SK-N-SH (cell line): ENCODE results near the gene NRG3. TPM values are rescaled to one million over a fixed set of nuclear protein-coding genes. Genes with fewer than 3 reads are reported as not detected.

Experiments used
- CTCF ChIA-PET: fragments of 300-600, 350-600 bp; formaldehyde crosslinking; extraction: SDS; loops from one replicate; lab custom pipeline; 2021; lab: Yijun Ruan, JAX
- POLR2A ChIA-PET: fragments of 350-600 bp; sonication (Branson Sonifier 250); formaldehyde crosslinking; extraction: SDS; loops from one replicate; lab custom pipeline; 2020; ENCODE audit warnings: antibody characterized with exemption, inconsistent platforms; lab: Yijun Ruan, JAX
- DNase-seq: peaks from one replicate; pipeline ENCODE4 v3.0.0; 2012
- H2AFZ ChIP-seq: fragments of 200-600 bp; sonication (generic); 2 replicates; pipeline ENCODE4 v1.8.1; 2016; ENCODE audit warnings: antibody characterized with exemption, mild to moderate bottlenecking, low read depth
- H3F3A ChIP-seq: fragments of 200-600 bp; sonication (generic); replicated peaks from 2 replicates; pipeline ENCODE3; 2016; ENCODE audit warnings: antibody characterized with exemption, mild to moderate bottlenecking; ENCODE audit not compliant: insufficient read depth
- H3K27ac ChIP-seq, 2 experiments: fragments of 200-500 bp in 1 of 2; fragments of 200-600 bp in 1 of 2; sonication (Bioruptor generic) in 1 of 2; sonication (generic), shearing (Covaris generic) in 1 of 2; 2 replicates each; pipeline versions ENCODE4 v1.5.1 to v1.6.1; 2014 to 2016; ENCODE audit warnings: low read depth in 2 of 2, inconsistent platforms in 1 of 2, low read length in 1 of 2, mild to moderate bottlenecking in 1 of 2, mixed read lengths in 1 of 2
- H3K27me3 ChIP-seq: fragments of 200-600 bp; sonication (generic), shearing (Covaris generic); 2 replicates; pipeline ENCODE4 v1.6.1; 2016; ENCODE audit warnings: mixed run types; ENCODE audit not compliant: insufficient read depth
- H3K36me3 ChIP-seq, 2 experiments: fragments of 200-500 bp in 1 of 2; fragments of 200-600 bp in 1 of 2; sonication (Bioruptor generic) in 1 of 2; sonication (generic) in 1 of 2; replicated peaks in 1 of 2; 2 replicates each; pipeline versions ENCODE3 to v1.5.1; 2014 to 2016; ENCODE audit warnings: low read length in 1 of 2, mild to moderate bottlenecking in 1 of 2; ENCODE audit not compliant: insufficient read depth in 2 of 2, control insufficient read depth in 1 of 2
- H3K4me1 ChIP-seq, 2 experiments: fragments of 200-500 bp in 1 of 2; fragments of 200-600 bp in 1 of 2; sonication (Bioruptor generic) in 1 of 2; sonication (generic), shearing (Covaris generic) in 1 of 2; 2 replicates each; pipeline versions ENCODE4 v1.5.1 to v1.6.1; 2014 to 2016; ENCODE audit warnings: low read depth in 1 of 2, low read length in 1 of 2, mixed run types in 1 of 2; ENCODE audit not compliant: insufficient read depth in 2 of 2, control insufficient read depth in 1 of 2
- H3K4me2 ChIP-seq: fragments of 200-600 bp; sonication (generic), shearing (Covaris generic); 2 replicates; pipeline ENCODE4 v1.6.1; 2017; ENCODE audit warnings: mixed run types
- H3K4me3 ChIP-seq, 2 experiments: fragments of 200-500 bp in 1 of 2; fragments of 200-600 bp in 1 of 2; sonication (Bioruptor generic) in 1 of 2; sonication (generic), shearing (Covaris generic) in 1 of 2; 2 replicates each; pipeline versions ENCODE4 v1.5.1 to v1.8.1; 2014 to 2016; ENCODE audit warnings: low read depth in 2 of 2, inconsistent platforms in 1 of 2, low read length in 1 of 2, mild to moderate bottlenecking in 1 of 2, mixed read lengths in 1 of 2, moderate library complexity in 1 of 2
- H3K79me2 ChIP-seq: fragments of 200-600 bp; sonication (generic); 2 replicates; pipeline ENCODE4 v1.8.1; 2017; ENCODE audit warnings: mild to moderate bottlenecking; ENCODE audit not compliant: insufficient read depth
- H3K9ac ChIP-seq: fragments of 200-600 bp; sonication (generic); 2 replicates; pipeline ENCODE4 v1.6.1; 2017; ENCODE audit warnings: mixed run types
- H3K9me2 ChIP-seq: fragments of 200-600 bp; sonication (generic); 2 replicates; pipeline ENCODE4 v1.6.1; 2017; ENCODE audit warnings: mixed run types
- H3K9me3 ChIP-seq: fragments of 200-600 bp; sonication (generic); 2 replicates; pipeline ENCODE4 v1.6.1; 2017; ENCODE audit warnings: mixed run types, mild to moderate bottlenecking, moderate library complexity
- H4K20me1 ChIP-seq: fragments of 200-600 bp; sonication (generic); 2 replicates; pipeline ENCODE4 v1.6.1; 2017; ENCODE audit warnings: mild to moderate bottlenecking, mixed run types; ENCODE audit not compliant: insufficient read depth
- EP300 ChIP-seq, 2 experiments: IDR thresholded peaks; 2 replicates each; pipeline versions ENCODE4 v1.4.0 to v1.6.1; 2012; ENCODE audit warnings: borderline replicate concordance in 1 of 2, low read depth in 1 of 2, low read length in 1 of 2
- GABPA ChIP-seq: IDR thresholded peaks from 2 replicates; pipeline ENCODE4 v1.4.0; 2012; ENCODE audit warnings: low read depth, mild to moderate bottlenecking
- JUND ChIP-seq: IDR thresholded peaks from 2 replicates; pipeline ENCODE4 v1.4.0; 2012
- MAX ChIP-seq: IDR thresholded peaks from 2 replicates; pipeline ENCODE4 v1.4.0; 2012; ENCODE audit warnings: low read depth
- MEF2A ChIP-seq: IDR thresholded peaks from 2 replicates; pipeline ENCODE4 v1.4.0; 2012; ENCODE audit warnings: low read depth, borderline replicate concordance
- NRF1 ChIP-seq: IDR thresholded peaks from 2 replicates; pipeline ENCODE4 v1.6.1; 2012; ENCODE audit warnings: low read depth, mild to moderate bottlenecking, low read length
- PBX3 ChIP-seq: IDR thresholded peaks from 2 replicates; pipeline ENCODE4; 2012
- POLR2AphosphoS5 ChIP-seq: IDR thresholded peaks from 2 replicates; pipeline ENCODE4 v1.6.1; 2012; ENCODE audit warnings: low read depth, low read length
- REST ChIP-seq: IDR thresholded peaks from 2 replicates; pipeline ENCODE4 v1.6.1; 2012; ENCODE audit warnings: mild to moderate bottlenecking, low read depth, low read length, moderate library complexity
- RFX5 ChIP-seq: IDR thresholded peaks from 2 replicates; pipeline ENCODE4 v1.6.1; 2012; ENCODE audit warnings: mild to moderate bottlenecking, improper control_type of control experiment, low read length
- RXRA ChIP-seq: IDR thresholded peaks from 2 replicates; pipeline ENCODE4 v1.4.0; 2012; ENCODE audit warnings: low read depth, mild to moderate bottlenecking, borderline replicate concordance
- SIN3A ChIP-seq: IDR thresholded peaks from 2 replicates; pipeline ENCODE4 v1.6.1; 2012; ENCODE audit warnings: low read depth, mild to moderate bottlenecking, low read length, moderate library complexity, borderline replicate concordance
- SMC3 ChIP-seq: IDR thresholded peaks from 2 replicates; pipeline ENCODE4 v1.6.1; 2012; ENCODE audit warnings: low read depth, low read length, improper control_type of control experiment
- TAF1 ChIP-seq: IDR thresholded peaks from 2 replicates; pipeline ENCODE4 v1.6.1; 2012; ENCODE audit warnings: low read depth, mild to moderate bottlenecking, low read length, moderate library complexity, borderline replicate concordance
- TCF12 ChIP-seq: IDR thresholded peaks from 2 replicates; pipeline ENCODE4 v1.4.0; 2012
- TEAD4 ChIP-seq: IDR thresholded peaks from 2 replicates; pipeline ENCODE4 v1.4.0; 2012; ENCODE audit warnings: mild to moderate bottlenecking, borderline replicate concordance; ENCODE audit not compliant: insufficient read depth
- USF2 ChIP-seq: fragments of 150-350 bp; IDR thresholded peaks from 2 replicates; pipeline ENCODE4 v1.6.1; 2017; ENCODE audit warnings: antibody characterized with exemption, low read length, low read depth, borderline replicate concordance
- WGBS: methylation state at CpG from one replicate; pipeline ENCODE4 v1.1.6; 2017; ENCODE audit warnings: low lambda C conversion rate; 5-methylcytosine and 5-hydroxymethylcytosine counted together
- polyA plus RNA-seq, 3 experiments: library from polyadenylated mRNA; depleted of rRNA; stranded (reverse); fragments of >200 nt; gene quantifications; 2 replicates each; pipeline ENCODE4 v1.2.3, GENCODE V29; 2012
- TF ChIP-seq, protein P1 (sequence below): fragments of 150-350 bp; IDR thresholded peaks from 2 replicates; pipeline ENCODE4 v1.6.1; 2016; ENCODE audit warnings: mild to moderate bottlenecking, low read depth, low read length

NRG3 gene
- polyA plus RNA-seq, 1 of the 3 experiments (the other 2 are of a cell fraction) = 0.03 TPM

- Histone ChIP-seq H3K4me1 (no peaks in the 10 kb centered on the region), H4K20me1 (no peaks in the 10 kb centered on the region), H3K9me2 (no peaks in the 10 kb centered on the region), H3F3A (no peaks in the 10 kb centered on the region), H3K27me3 (no peaks in the 10 kb centered on the region), H3K27ac (no peak overlapping the region), H3K9me3 (no peaks in the 10 kb centered on the region), H3K79me2 (no peaks in the 10 kb centered on the region), H3K9ac (no peak overlapping the region), H3K4me2 (no peak overlapping the region), H3K36me3 (no peaks in the 10 kb centered on the region), H3K4me3 (no peak overlapping the region), H2AFZ (no peak overlapping the region)
- WGBS = 58% methylated on average over 1 of the region's 1 CpG
- POLR2A ChIA-PET = no interaction called here
- DNase-seq = no peak
- CTCF ChIA-PET = no interaction called here
- TF ChIP-seq MEF2A (no peak), POLR2AphosphoS5 (no peak), SIN3A (no peak), USF2 (no peak), RXRA (no peak), RFX5 (no peak), REST (no peak), EP300 (IDR thresholded peaks at IDR 0.05; ENCODE audit: borderline replicate concordance in 1 of 2, low read depth in 1 of 2, low read length in 1 of 2) (no peak), PBX3 (no peak), TCF12 (no peak), JUND (no peak), TEAD4 (no peak), TAF1 (no peak), GABPA (no peak), MAX (no peak), SMC3 (no peak), NRF1 (no peak)
- TF ChIP-seq, protein P1, sequence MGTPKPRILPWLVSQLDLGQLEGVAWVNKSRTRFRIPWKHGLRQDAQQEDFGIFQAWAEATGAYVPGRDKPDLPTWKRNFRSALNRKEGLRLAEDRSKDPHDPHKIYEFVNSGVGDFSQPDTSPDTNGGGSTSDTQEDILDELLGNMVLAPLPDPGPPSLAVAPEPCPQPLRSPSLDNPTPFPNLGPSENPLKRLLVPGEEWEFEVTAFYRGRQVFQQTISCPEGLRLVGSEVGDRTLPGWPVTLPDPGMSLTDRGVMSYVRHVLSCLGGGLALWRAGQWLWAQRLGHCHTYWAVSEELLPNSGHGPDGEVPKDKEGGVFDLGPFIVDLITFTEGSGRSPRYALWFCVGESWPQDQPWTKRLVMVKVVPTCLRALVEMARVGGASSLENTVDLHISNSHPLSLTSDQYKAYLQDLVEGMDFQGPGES = no peak
Observed at GRCh38 chr10:82319562-82319961, 444.6 kb downstream of the NRG3 start.
